GM12801 (cell line): ENCODE data around the gene TMEM97.

Source experiments
- CTCF ChIP-seq: IDR thresholded peaks from one replicate; pipeline ENCODE4 v1.5.1; 2011; ENCODE audit warnings: control low read depth; ENCODE audit not compliant: insufficient read length; ENCODE audit errors: extremely low read depth

Gene TMEM97

GRCh38 chr17:28318759-28319597, at the start of gene TMEM97:
Gene TMEM97, plus strand, starts transcription at chr17:28319200. Its CDS starts 40 bp downstream, at chr17:28319240.
- no peak for TF ChIP-seq CTCF

GRCh38 chr17:28270055-28270454, 48.9 kb upstream of the TMEM97 start:
- TF ChIP-seq CTCF: no peak

GRCh38 chr17:28270926-28271325, 48.1 kb upstream of the TMEM97 start:
- TF ChIP-seq CTCF: no peak

- no peak for TF ChIP-seq CTCF
Measured at GRCh38 chr17:28271431-28271830, 47.6 kb upstream of the TMEM97 start.

- TF ChIP-seq CTCF: no peak
Measured at GRCh38 chr17:28272166-28272565, 46.8 kb upstream of the TMEM97 start.

- TF ChIP-seq CTCF: no peak
Measured at GRCh38 chr17:28274591-28275265, 44.3 kb upstream of the TMEM97 start.

GRCh38 chr17:28276011-28276410, 43.0 kb upstream of the TMEM97 start:
- TF ChIP-seq CTCF: no peak
